Stimulated activated CD8-positive, alpha-beta memory T cell treated with anti-CD3 and anti-CD28 coated beads, Interleukin-12 subunit alpha, Interleukin-12 subunit beta, amount 100 ng/mL, for 24 hours (primary cell): ENCODE data around the gene ITIH5.

Experiments used
- DNase-seq: peaks from one replicate; pipeline ENCODE4 v3.0.0-alpha.2; 2020; ENCODE audit errors: extremely low read depth

The ITIH5 gene

GRCh38 chr10:7583626-7584025 lies 83.1 kb downstream of the ITIH5 start:
- DNase-seq: no peak

- no peak for DNase-seq
Measured at GRCh38 chr10:7580520-7580919, 86.2 kb downstream of the ITIH5 start.

- DNase-seq: no peak
Measured at GRCh38 chr10:7579681-7580080, 87.1 kb downstream of the ITIH5 start.

GRCh38 chr10:7577579-7577978 lies 89.2 kb downstream of the ITIH5 start:
- DNase-seq: no peak

GRCh38 chr10:7577176-7577575 lies 89.6 kb downstream of the ITIH5 start:
- no peak for DNase-seq

- no peak for DNase-seq
Measured at GRCh38 chr10:7576340-7576739, 90.4 kb downstream of the ITIH5 start.

GRCh38 chr10:7572391-7572790 lies 94.4 kb downstream of the ITIH5 start:
- no peak for DNase-seq

- no peak for DNase-seq
Measured at GRCh38 chr10:7571981-7572380, 94.8 kb downstream of the ITIH5 start.

- DNase-seq: no peak
Measured at GRCh38 chr10:7567911-7568620, 98.7 kb downstream of the ITIH5 start.

- DNase-seq: no peak
Measured at GRCh38 chr10:7566891-7567290, 99.9 kb downstream of the ITIH5 start.

- no peak for DNase-seq
Measured at GRCh38 chr10:7565871-7566270, 100.9 kb downstream of the ITIH5 start.

- no peak for DNase-seq
Measured at GRCh38 chr10:7563770-7564169, 103.0 kb downstream of the ITIH5 start.

GRCh38 chr10:7563368-7563767 lies 103.4 kb downstream of the ITIH5 start:
- no peak for DNase-seq

- DNase-seq: no peak
Measured at GRCh38 chr10:7561985-7562384, 104.8 kb downstream of the ITIH5 start.

- no peak for DNase-seq
Measured at GRCh38 chr10:7561216-7561893, 105.4 kb downstream of the ITIH5 start.

GRCh38 chr10:7560519-7560918 lies 106.2 kb downstream of the ITIH5 start:
- DNase-seq: no peak

- DNase-seq: no peak
Measured at GRCh38 chr10:7559386-7559785, 107.4 kb downstream of the ITIH5 start.

GRCh38 chr10:7558036-7558435 lies 108.7 kb downstream of the ITIH5 start:
- DNase-seq: no peak

GRCh38 chr10:7553531-7553930 lies 113.2 kb downstream of the ITIH5 start:
- DNase-seq: no peak

- DNase-seq: no peak
Measured at GRCh38 chr10:7551950-7552716, 114.6 kb downstream of the ITIH5 start.

- DNase-seq: no peak
Measured at GRCh38 chr10:7551289-7551688, 115.5 kb downstream of the ITIH5 start.

GRCh38 chr10:7550013-7550412 lies 116.8 kb downstream of the ITIH5 start:
- no peak for DNase-seq

GRCh38 chr10:7547829-7548228 lies 118.9 kb downstream of the ITIH5 start:
- no peak for DNase-seq
